Activated CD4-positive, alpha-beta T cell treated with anti-CD3 and anti-CD28 coated beads for 4 hours (primary cell): ENCODE data around the gene SMIM3.
"Not testable (repeated sequence)": the region's sequence is repeated elsewhere in the genome, so short reads cannot be mapped to it uniquely, and the experiment has no call there.

Source experiments
- DNase-seq, 2 donors: peaks; one replicate each; pipeline ENCODE4 v3.0.0-alpha.2; 2020

Gene SMIM3

GRCh38 chr5:150778517-150779396 is at the start of gene SMIM3:
Gene SMIM3 (plus strand): TSS chr5:150778757. CDS start chr5:150795441, 16,684 bp downstream.
- peak; percentile 70 to 74 for DNase-seq

DNA sequence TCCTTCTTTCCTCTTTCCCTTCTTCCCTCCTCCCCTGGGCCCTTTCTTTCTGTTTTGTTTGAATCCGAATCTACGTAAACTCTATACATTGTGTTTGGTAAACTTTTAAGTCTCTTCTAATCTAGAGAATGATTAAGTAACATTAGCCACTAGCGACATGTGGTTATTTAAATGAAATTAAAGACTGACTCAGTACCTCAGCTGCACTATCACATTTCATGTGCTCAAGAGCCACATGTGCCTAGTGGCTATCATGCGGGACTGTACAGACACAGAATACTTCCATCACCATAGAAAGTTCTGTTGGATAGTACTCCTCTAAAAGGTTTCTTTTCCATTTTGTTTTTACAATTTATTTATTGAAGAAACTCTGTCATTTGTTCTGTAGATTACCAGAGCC is 48.7 kb upstream of the SMIM3 start:
- DNase-seq, result no peak

- no peak for DNase-seq
These were observed 46.8 kb upstream of the SMIM3 start for GRCh38 chr5:150731669-150732242.

GRCh38 chr5:150734579-150735384 is 43.8 kb upstream of the SMIM3 start:
- DNase-seq, result no peak

DNA sequence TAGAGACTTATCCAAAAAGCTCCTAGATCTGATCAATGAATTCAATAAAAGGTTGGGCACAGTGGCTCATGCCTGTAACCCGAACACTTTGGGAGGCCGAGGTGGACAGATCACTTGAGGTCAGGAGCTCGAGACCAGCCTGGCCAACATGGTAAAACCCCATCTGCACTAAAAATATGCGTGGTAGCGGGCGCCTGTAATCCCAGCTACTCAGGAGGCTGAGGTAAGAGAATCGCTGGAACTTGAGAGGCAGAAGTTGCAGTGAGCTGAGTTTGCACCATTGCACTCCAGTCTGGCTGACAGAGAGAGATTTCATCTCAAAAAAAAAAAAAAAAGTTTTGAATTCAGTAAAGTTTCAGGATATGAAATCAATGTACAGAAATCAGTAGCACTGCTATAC is 39.7 kb upstream of the SMIM3 start:
- no peak for DNase-seq

DNA sequence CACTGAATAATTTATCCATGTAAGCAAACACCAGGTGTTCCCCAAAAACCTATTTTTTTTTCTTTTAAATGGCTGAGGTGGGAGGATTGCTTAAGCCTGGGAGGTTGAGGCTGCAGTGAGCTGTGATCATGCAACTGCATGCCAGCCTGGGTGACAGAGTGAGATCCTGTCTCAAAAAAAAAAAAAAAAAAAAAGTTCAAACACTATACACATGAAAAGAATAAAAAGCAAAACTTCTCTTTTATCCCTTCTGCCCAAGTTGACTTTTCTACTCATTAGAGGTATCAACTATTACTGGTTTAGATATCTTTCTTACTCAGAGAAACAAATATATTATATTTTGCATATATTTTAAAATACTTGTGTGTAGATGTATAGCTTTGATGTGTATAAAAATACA is 37.6 kb upstream of the SMIM3 start:
- no peak for DNase-seq

DNA sequence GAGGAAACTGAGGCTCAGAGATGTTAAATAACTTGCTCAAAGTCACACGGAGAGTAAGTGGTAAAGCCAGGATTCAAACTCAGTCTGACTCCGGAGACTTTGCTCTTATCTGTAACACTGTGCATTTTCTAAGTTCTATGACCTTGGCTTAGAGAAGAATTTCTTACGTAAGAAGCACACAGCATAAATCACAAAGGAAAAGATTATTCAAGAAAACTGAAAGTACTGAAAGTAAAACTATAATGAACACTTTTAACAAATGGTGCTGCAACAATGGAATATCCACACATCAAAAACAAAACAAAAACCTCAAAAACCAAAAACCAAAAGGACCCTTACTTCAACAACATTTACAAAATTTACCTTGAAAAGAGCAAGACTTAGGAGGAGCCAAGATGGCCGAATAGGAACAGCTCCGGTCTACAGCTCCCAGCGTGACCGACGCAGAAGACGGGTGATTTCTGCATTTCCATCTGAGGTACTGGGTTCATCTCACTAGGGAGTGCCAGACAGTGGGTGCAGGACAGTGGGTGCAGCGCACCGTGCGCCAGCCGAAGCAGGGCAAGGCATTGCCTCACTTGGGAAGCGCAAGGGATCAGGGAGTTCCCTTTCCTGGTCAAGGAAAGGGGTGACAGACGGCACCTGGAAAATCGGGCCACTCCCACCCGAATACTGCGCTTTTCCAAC is 36.0 kb upstream of the SMIM3 start:
- DNase-seq, result not testable (repeated sequence)

DNA sequence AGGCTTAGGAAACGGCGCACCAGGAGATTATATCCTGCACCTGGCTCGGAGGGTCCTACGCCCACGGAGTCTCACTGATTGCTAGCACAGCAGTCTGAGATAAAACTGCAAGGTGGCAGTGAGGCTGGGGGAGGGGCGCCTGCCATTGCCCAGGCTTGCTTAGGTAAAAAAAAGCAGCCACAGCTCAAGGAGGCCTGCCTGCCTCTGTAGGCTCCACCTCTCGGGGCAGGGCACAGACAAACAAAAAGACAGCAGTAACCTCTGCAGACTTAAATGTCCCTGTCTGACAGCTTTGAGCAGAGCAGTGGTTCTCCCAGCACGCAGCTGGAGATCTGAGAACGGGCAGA is 35.4 kb upstream of the SMIM3 start:
- DNase-seq, result not testable (repeated sequence)

DNA sequence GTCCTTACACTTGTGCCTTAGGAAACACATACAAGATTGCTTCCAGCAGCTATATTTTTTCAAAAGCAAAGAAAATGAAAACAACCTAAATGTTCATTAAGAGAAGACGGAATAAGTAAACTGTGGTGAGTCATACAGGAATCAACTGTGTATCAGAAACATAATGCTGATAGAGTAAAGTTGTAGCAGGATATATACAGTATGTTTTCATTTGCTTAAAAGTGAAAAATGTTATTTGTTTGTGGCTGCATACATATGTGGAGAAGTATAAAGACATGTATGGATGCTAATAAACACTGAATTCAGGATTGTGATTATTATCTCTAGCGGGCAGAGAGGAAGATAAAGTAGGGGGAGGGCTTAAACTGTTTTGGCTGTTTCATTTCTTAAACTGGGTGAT is 28.1 kb upstream of the SMIM3 start:
- DNase-seq, result no peak

DNA sequence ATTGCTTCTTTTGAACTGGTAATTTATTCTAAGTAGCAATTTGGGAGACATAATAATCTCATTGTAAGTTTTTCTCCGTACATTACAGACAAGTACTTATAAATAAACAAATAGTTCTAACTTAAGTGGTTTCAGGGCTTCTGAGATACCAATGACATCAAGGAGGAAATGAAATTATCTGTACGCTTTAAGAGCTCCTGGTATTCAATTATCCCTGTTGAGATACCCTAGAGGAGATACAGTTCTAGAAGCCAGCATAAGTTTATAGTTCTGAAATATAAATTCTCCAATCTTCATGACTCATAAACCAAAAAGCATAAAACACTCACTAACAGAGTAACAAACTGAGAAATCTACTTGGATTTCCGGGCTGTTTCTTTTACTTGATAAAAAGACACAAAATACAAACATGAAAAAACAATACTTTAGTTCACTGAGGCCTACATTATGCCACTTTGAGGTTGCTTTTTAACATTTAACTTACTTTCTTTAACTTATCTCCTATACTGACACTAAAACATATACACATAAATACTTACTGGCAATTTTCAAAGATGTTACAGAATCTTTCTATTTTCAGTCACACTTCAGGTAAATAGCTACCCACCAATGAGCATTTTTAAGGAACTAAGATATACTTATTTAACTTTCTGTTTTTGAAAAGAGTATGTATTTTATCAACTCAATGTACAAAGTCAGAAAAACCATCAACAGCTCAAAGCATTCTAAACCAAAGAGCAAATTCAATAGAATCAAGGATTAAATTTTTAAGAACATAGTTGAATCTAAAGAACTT is 27.3 kb upstream of the SMIM3 start:
- DNase-seq, result no peak

DNA sequence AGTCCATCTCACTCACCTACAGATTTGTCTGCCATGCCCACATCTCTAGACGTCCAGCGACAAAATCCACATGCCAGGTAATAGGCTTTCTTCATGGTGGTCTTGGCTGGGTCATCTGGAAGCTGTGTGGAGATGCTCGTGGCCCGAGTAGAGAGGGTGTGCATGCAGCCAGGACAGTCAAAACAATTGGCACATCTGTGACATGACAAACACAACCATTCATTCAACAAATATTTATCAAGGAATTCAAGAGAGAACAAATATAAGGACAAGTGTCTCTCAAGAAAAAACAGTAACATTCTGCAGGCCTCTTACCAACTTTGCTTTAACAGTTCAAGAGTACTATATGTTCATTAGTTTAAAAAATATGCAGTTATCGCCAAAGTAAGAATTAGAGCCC is 25.1 kb upstream of the SMIM3 start:
- DNase-seq, result no peak

- DNase-seq, result no peak
These were observed 24.7 kb upstream of the SMIM3 start for GRCh38 chr5:150753863-150754262.

DNA sequence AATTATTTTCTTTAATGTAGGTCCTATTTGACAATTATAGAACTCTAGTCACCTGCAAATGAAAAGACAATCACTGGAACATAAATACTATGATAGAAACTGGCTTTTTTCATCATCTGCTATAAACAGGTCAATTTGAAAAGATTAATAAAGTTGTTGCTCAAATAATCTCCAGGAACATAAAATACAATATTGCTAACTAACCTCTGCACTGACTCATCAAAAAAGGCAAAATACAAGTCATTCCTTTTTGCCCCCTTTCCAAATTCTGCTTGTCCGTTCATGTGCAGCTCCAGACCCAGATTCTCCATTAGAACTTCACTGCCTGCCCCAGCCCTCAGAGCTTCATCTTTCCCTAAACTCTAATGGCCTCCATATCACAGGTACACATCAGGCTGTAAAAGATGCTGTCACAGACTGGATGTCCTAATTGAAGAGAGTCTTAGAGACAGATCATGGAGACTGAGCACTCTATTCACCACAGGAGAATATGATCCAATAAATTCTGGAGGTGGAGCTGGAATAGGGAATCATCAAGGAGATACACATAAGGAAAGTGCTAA is 21.4 kb upstream of the SMIM3 start:
- no peak for DNase-seq

- no peak for DNase-seq
These were observed 20.4 kb upstream of the SMIM3 start for GRCh38 chr5:150758203-150758530.

GRCh38 chr5:150758531-150759333 is 19.8 kb upstream of the SMIM3 start, which contains the start of gene DCTN4:
Gene DCTN4 (minus strand): TSS chr5:150759017. CDS start chr5:150758993, 24 bp downstream.
- DNase-seq, result peak; percentile 89 to 93

DNA sequence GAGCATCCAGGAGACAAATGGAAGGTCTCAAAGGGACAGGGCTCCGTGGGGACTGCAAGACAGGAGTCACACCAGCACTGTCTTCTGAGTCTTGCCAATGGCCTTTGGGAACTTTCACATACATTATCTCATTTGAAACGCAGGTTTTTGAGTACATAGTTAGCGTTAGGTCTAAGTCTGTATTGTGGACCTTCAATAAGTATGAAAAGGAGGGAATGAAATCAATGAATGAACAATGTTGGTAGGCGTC is 19.3 kb upstream of the SMIM3 start:
- DNase-seq, result no peak

GRCh38 chr5:150762211-150762610 is 16.3 kb upstream of the SMIM3 start:
- DNase-seq, result no peak

- DNase-seq, result no peak
These were observed 15.4 kb upstream of the SMIM3 start for GRCh38 chr5:150763023-150763769.

GRCh38 chr5:150764530-150764929 is 14.0 kb upstream of the SMIM3 start:
- no peak for DNase-seq

- no peak for DNase-seq
These were observed 13.4 kb upstream of the SMIM3 start for GRCh38 chr5:150765011-150765798.
